Measurements from ENCODE around the gene TRMT61B. TPM values are rescaled to one million over a fixed set of nuclear protein-coding genes. Genes with fewer than 3 reads are reported as not detected.

Gene TRMT61B
- total RNA-seq, 2 donors from 2014 or later: 18.5 to 20.5 TPM

DNA sequence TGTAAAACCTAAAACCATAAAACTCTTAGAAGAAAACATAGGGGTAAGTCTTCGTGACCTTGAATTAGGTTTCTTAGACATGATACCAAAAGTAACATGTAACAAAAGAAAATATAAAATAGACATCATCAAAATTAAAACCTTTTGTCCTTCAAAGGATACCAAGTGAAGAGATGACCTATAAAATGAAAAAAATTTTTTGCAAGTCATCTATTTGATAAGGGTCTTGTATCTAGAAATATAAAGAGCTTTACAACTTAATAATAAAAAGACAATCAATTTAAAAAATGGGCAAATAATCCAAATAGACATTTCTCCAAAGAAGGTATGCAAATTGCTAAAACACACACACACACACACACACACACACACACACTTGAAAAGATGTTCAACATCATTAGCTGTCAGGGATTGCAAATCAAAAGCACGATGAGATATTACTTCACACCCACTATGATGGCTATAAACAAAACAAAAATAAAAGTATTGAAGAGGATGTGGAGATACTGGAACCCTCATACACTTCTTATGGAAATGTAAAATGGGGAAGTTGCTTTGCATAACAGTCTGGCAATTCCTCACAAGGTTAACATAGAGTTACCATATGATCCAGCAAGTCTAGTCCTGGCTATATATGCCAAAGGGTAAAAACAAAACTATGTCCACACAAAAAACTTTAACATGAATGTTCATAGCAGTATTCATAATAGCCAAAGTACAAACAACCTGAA, 36.2 kb downstream of the TRMT61B start:
- H3K27ac Mint-ChIP-seq: no peak overlapping the region
- H3K4me3 Mint-ChIP-seq: no peak overlapping the region
- H3K9me3 Mint-ChIP-seq: no peaks in the 10 kb centered on the region
- no peaks in the 10 kb centered on the region for H3K27me3 Mint-ChIP-seq (ENCODE audit: low read depth)
- DNase-seq: no peak
- no peaks in the 10 kb centered on the region for H3K36me3 Mint-ChIP-seq (ENCODE audit: insufficient read depth in 2 of 2)
- no peak for ATAC-seq (replicated peaks in 1 of 2)
- H3K4me1 Mint-ChIP-seq (ENCODE audit: low read depth): no peaks in the 10 kb centered on the region

DNA sequence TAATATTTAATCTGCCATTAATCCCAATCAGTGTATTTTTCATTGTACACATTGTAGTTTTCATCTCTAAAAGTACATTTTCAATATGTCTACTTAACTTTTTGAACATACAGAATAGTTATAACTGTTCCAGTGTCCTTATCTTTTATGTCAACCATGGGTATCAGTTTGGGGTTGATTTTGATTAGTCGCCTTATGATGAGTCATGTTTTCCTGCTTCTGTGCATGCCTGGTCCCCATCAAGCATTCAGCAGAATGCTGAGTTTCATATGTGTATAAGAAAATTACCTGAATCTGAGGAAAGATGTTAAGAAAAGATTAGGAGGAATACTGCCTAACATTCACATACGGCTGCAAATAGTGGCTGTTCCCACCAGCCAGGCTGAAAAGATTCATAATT, 41.7 kb downstream of the TRMT61B start:
- DNase-seq (no peak), ATAC-seq (replicated peaks in 1 of 2) (no peak)
- Mint-ChIP-seq H3K9me3 (no peaks in the 10 kb centered on the region), H3K36me3 (ENCODE audit: insufficient read depth in 2 of 2) (no peaks in the 10 kb centered on the region), H3K27ac (peak overlapping the region; percentile 71), H3K27me3 (ENCODE audit: low read depth) (no peaks in the 10 kb centered on the region), H3K4me1 (ENCODE audit: low read depth) (peaks cover 8% of the 10 kb centered on the region), H3K4me3 (no peak overlapping the region)

- Mint-ChIP-seq H3K27ac (no peak overlapping the region), H3K4me1 (ENCODE audit: low read depth) (peaks cover 8% of the 10 kb centered on the region), H3K4me3 (no peak overlapping the region)
These were observed 45.2 kb downstream of the TRMT61B start for GRCh38 chr2:28824870-28825269.

DNA sequence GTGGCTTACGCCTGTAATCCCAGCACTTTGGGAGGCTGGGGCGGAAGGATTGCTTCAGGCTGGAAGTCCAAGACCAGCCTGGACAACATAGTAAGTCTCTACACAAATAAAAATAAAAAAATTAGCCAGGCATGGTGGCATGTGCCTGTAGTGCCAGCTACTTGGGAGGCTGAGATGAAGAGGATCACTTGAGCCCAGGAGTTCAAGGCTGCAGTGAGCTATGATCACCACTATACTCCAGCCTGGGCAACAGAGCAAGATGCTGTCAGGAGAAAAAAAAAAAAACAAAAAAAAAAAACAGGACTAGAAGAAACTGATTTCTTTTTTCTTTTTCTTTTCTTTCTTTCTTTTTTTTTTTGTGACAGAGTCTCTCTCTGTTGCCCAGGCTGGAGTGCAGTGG, 45.9 kb downstream of the TRMT61B start:
- H3K27me3 Mint-ChIP-seq (ENCODE audit: low read depth): no peaks in the 10 kb centered on the region
- ATAC-seq (replicated peaks in 1 of 2): no peak
- no peak for DNase-seq
- no peaks in the 10 kb centered on the region for H3K36me3 Mint-ChIP-seq (ENCODE audit: insufficient read depth in 2 of 2)
- no peak overlapping the region for H3K27ac Mint-ChIP-seq
- no peaks in the 10 kb centered on the region for H3K9me3 Mint-ChIP-seq
- H3K4me1 Mint-ChIP-seq (ENCODE audit: low read depth): peaks cover 8% of the 10 kb centered on the region
- no peak overlapping the region for H3K4me3 Mint-ChIP-seq

More at GRCh38 chr2:28824870-28825269, 45.2 kb downstream of the TRMT61B start:
- no peak for ATAC-seq (replicated peaks in 1 of 2)
- H3K27me3 Mint-ChIP-seq (ENCODE audit: low read depth): no peaks in the 10 kb centered on the region
- no peak for DNase-seq
- no peaks in the 10 kb centered on the region for H3K36me3 Mint-ChIP-seq (ENCODE audit: insufficient read depth in 2 of 2)
- no peaks in the 10 kb centered on the region for H3K9me3 Mint-ChIP-seq

GRCh38 chr2:28822036-28822435, 48.1 kb downstream of the TRMT61B start:
- H3K9me3 Mint-ChIP-seq: no peaks in the 10 kb centered on the region
- no peak overlapping the region for H3K27ac Mint-ChIP-seq
- H3K4me3 Mint-ChIP-seq: no peak overlapping the region
- DNase-seq: no peak
- no peaks in the 10 kb centered on the region for H3K36me3 Mint-ChIP-seq (ENCODE audit: insufficient read depth in 2 of 2)
- no peaks in the 10 kb centered on the region for H3K27me3 Mint-ChIP-seq (ENCODE audit: low read depth)
- no peak for ATAC-seq (replicated peaks in 1 of 2)
- peaks cover 14% of the 10 kb centered on the region for H3K4me1 Mint-ChIP-seq (ENCODE audit: low read depth)

DNA sequence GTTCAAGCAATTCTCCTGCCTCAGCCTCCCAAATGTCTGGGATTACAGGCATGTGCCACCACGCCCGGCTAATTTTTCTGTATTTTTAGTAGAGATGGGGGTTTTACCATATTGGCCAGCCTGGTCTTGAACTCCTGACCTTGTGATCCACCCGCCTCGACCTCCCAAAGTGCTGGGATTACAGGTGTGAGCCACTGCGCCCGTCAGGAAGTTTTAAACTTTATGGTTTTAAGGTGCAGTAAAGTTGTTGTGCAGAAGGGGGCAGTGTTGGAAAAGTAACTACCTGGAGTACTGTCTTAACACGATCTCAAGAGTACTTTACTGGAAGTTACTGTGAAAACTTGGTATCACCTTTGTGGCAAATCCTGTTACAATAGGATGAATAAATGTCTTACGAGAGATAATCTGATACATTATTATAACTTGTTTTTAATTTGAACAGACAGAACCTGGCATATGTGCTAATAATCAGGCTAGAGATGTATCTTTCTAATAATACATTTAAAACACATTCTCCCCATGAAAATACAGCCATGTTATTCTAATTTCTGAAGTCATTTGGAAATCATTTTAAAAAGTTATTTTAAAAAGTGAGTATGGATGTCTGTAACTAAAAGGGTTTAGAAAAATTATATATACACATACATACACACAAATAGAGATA, 48.7 kb downstream of the TRMT61B start:
- peak; percentile 62 to 76 for DNase-seq
- H3K4me1 Mint-ChIP-seq (ENCODE audit: low read depth): peaks cover 14% of the 10 kb centered on the region
- no peak overlapping the region for H3K27ac Mint-ChIP-seq

DNA sequence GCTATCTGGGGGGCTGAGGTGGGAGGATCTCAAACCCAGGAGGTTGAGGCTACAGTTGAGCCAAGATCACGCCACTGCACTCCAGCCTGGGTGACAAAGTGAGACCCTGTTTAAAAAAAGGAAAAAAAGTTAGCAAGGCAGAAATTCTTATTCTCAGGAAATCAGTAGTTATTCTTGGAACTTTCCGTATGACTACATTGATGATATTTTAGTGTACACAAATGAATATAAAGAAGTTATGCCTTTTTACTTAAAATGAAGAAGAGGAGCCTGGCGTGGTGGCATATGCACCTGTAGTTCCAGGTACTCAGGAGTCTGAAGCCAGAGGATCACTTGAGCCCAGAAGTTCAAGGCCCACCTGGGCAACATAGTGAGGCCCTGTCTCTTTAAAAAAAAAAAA, 52.1 kb downstream of the TRMT61B start:
- peaks cover 14% of the 10 kb centered on the region for H3K4me1 Mint-ChIP-seq (ENCODE audit: low read depth)
- no peak overlapping the region for H3K27ac Mint-ChIP-seq
- DNase-seq (no peak), ATAC-seq (replicated peaks in 1 of 2) (peak; percentile 38 to 49)
- H3K36me3 Mint-ChIP-seq (ENCODE audit: insufficient read depth in 2 of 2): no peaks in the 10 kb centered on the region
- H3K27me3 Mint-ChIP-seq (ENCODE audit: low read depth): no peaks in the 10 kb centered on the region
- peak overlapping the region in 1 of 2 donors; percentile 29 for H3K4me3 Mint-ChIP-seq
- H3K9me3 Mint-ChIP-seq: no peaks in the 10 kb centered on the region

More for the DNA sequence above, 48.7 kb downstream of the TRMT61B start:
- Mint-ChIP-seq H3K27me3 (ENCODE audit: low read depth) (no peaks in the 10 kb centered on the region), H3K36me3 (ENCODE audit: insufficient read depth in 2 of 2) (no peaks in the 10 kb centered on the region), H3K4me3 (no peak overlapping the region), H3K9me3 (no peaks in the 10 kb centered on the region)
- peak; percentile 74 to 78 for ATAC-seq (replicated peaks in 1 of 2)

- ATAC-seq (replicated peaks in 1 of 2) (peak; percentile 93 to 95), DNase-seq (peak; percentile 86 to 88)
- Mint-ChIP-seq H3K27ac (peak within 1 kb of the TSS; percentile 46), H3K4me3 (peak within 1 kb of the TSS; percentile 83 to 89), H3K36me3 (ENCODE audit: insufficient read depth in 2 of 2) (peaks cover 0 to 2% of the 10 kb centered on the region in 2 donors), H3K9me3 (peaks cover 0 to under 1% of the 10 kb centered on the region in 2 donors), H3K4me1 (ENCODE audit: low read depth) (peaks cover 14% of the 10 kb centered on the region), H3K27me3 (ENCODE audit: low read depth) (no peaks in the 10 kb centered on the region)
These were observed 59.5 kb downstream of the TRMT61B start, which contains the start of gene SPDYA for GRCh38 chr2:28810384-28811285. SPDYA (plus strand) TSS chr2:28810834; CDS start chr2:28816015, 5,181 bp downstream.

- no peak for ATAC-seq (replicated peaks in 1 of 2)
- Mint-ChIP-seq H3K27ac (peak overlapping the region; percentile 46), H3K4me1 (ENCODE audit: low read depth) (peaks cover 14% of the 10 kb centered on the region), H3K27me3 (ENCODE audit: low read depth) (no peaks in the 10 kb centered on the region), H3K4me3 (peak overlapping the region; percentile 83 to 89), H3K9me3 (peaks cover 0 to 1% of the 10 kb centered on the region in 2 donors), H3K36me3 (ENCODE audit: insufficient read depth in 2 of 2) (peaks cover 0 to 2% of the 10 kb centered on the region in 2 donors)
- DNase-seq: no peak
These were observed 60.2 kb downstream of the TRMT61B start for GRCh38 chr2:28809927-28810326.

GRCh38 chr2:28802975-28803429, 67.1 kb downstream of the TRMT61B start:
- Mint-ChIP-seq H3K36me3 (ENCODE audit: insufficient read depth in 2 of 2) (peaks cover 5 to 23% of the 10 kb centered on the region in 2 donors), H3K9me3 (peaks cover 0 to 1% of the 10 kb centered on the region in 2 donors), H3K27me3 (ENCODE audit: low read depth) (no peaks in the 10 kb centered on the region), H3K27ac (peak overlapping the region; percentile 85), H3K4me1 (ENCODE audit: low read depth) (peaks cover under 1% of the 10 kb centered on the region), H3K4me3 (no peak overlapping the region)
- no peak for ATAC-seq (replicated peaks in 1 of 2)
- DNase-seq: no peak

- Mint-ChIP-seq H3K4me3 (no peak overlapping the region), H3K27ac (peak overlapping the region; percentile 42), H3K4me1 (ENCODE audit: low read depth) (peaks cover 13% of the 10 kb centered on the region), H3K9me3 (peaks cover 0 to 1% of the 10 kb centered on the region in 2 donors), H3K36me3 (ENCODE audit: insufficient read depth in 2 of 2) (peaks cover 7 to 32% of the 10 kb centered on the region in 2 donors), H3K27me3 (ENCODE audit: low read depth) (no peaks in the 10 kb centered on the region)
- DNase-seq (no peak), ATAC-seq (replicated peaks in 1 of 2) (no peak)
These were observed 68.4 kb downstream of the TRMT61B start for GRCh38 chr2:28801726-28802125.
